ENCODE measurements around the gene LITAFD.

The LITAFD gene

DNA sequence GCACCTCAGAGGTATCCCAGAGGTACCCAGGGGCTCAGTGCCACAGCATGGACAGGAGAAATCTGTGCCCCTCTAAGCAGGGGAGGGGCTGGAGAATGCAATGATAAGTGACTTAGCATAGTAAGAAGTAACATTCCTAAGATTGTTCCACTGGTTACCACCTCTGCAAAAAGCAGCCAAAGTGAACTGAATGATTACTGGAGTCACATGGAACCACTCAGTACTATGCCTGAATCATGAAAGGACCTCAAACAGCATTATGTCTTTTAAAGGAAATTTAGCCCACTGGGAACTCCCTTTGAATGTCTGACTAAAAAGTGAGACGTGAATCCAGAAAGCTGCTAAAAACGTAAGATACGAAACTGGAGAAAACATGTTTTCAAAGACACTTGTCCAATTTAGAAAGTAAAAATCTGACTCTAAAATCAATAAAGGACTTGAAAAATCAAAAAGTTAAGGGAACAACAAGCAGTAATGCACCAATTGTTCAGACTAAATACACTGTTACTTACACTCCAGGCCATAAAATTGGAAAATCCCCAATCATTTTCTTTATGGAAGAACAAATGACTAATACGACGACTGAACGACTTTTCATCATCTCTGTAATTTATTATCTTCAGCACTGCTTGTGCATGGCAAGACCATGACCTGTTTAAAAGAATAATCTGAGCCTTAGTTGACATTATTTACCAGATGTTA, 38.6 kb downstream of the LITAFD start:
- DNase-seq (ENCODE audit: low read depth in 2 of 2) = no peak

DNA sequence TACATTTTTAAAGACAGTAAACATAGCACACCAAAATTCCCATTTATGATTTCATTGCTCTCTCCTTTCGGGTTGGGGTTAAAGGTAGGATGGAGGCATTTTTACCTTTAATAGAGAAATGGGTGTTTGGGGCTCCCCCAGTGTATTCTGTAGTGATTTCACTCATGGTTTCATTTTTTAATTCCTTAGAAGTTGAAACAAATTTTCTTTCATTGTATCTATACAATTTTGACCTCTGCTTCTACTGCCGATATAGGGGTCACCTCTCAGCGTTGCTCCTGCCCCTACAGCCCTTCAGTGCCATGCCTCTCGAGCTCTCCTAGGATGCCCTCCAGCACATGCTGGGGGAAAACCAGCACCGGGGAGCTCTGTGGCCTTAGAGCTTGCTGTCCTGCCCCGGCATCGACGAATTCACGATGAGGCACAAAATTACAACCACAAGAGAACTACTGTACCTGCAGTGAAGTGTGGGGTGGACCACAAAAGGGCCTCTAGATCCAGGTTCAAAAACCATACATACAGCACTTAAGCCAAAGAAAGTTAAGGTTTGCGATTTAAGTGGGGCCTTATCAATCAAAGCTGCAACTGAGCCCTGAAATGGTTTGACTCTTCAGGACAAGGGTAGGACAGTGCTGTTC, 39.3 kb downstream of the LITAFD start:
- DNase-seq (ENCODE audit: low read depth in 2 of 2) = no peak

DNA sequence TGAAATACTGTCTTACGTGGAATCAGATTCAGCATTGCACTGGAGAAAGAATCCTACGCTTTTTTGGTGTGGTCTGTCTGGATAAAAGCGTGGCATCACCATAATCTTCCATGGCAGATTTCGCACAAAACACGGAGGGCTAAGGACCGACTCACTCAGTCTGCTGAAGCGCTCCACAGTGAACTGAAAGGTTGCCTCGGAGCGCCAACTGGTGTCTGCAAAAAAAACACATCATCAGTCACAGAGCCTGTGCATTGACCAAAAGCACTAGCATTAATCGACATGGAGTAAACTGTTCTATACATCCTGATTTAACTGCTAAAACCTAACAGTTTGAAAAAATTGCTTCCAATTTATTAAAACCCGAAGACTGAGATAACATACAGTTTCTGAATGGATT, 41.0 kb downstream of the LITAFD start:
- DNase-seq (ENCODE audit: low read depth in 2 of 2) = no peak

DNA sequence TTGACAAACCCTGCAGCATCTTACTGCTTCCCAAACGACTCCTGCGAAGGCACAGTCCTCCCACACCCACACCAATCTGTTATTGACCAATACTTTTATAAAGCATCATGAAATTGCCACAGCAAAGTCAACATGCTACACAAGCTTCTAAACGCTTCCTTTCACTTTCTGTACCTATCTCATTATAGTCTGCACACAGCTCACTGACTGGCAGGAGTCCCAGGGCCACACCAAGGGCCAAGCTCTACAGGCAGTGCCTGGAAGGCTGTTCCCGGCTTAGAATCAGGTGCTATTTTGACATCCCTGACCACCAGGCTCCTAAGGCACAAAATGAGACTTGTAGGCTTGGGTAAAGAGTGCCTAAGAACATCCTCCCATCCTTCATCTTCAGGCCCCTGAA, 42.1 kb downstream of the LITAFD start:
- no peak for DNase-seq (ENCODE audit: low read depth in 2 of 2)

DNA sequence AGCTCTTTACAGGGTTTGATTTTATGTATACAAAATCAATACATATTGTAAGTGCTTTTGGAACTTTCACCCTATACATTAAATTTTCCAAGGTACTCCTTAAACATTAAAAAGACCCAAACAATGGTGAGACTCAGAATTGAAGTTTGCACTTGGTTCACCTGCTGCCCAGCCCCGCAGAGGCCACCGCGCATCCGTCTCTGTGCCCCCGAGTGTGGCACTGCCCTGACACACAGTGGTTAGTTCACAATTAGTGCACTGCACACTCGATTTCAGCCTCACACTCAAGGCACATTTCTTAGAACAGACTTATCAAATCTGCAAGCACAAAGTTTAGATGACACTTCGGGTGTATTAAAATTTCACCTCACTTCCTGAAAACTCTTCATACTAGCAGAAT, 43.3 kb downstream of the LITAFD start:
- no peak for DNase-seq (ENCODE audit: low read depth in 2 of 2)

DNA sequence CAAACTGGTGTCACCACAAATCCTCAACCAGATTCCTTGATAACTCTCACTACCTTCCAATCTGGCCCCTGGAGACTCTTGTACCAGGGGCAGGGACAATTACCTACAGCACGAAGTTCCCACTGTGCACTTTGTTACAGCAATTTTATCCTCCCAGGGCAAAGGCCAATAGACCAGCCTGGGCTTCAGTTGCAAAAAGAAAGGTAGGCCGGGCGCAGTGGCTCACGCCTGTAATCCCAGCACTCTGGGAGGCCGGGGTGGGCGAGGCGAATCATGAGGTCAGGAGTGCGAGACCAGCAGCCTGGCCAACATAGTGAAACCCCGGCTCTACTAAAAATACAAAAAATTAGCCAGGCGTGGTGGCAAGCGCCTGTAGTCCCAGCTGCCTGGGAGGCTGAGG, 44.7 kb downstream of the LITAFD start:
- no peak for DNase-seq (ENCODE audit: low read depth in 2 of 2)

DNA sequence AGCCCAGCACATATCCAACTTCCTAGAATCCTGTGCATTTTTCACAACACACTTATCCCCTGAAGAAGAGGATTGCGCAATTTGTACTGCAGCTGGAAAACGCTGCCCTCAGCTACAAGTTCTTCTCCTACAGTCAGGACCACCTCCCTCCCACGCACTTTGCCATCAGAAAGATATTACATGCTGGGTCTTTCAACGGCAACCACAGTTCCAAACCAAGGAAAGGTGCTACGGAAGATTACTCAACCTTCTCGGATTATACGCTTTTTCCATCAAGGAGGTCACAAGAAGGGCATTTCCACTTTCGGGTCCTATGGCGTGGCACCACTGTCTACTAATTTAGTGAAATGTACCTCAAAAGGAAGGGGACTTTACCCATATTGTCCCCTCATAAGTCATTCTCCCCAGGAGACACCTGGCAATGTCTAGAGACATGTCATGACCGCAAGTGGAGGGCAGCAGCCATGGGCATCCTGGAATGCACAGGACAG, 46.4 kb downstream of the LITAFD start:
- no peak for DNase-seq (ENCODE audit: low read depth in 2 of 2)

DNA sequence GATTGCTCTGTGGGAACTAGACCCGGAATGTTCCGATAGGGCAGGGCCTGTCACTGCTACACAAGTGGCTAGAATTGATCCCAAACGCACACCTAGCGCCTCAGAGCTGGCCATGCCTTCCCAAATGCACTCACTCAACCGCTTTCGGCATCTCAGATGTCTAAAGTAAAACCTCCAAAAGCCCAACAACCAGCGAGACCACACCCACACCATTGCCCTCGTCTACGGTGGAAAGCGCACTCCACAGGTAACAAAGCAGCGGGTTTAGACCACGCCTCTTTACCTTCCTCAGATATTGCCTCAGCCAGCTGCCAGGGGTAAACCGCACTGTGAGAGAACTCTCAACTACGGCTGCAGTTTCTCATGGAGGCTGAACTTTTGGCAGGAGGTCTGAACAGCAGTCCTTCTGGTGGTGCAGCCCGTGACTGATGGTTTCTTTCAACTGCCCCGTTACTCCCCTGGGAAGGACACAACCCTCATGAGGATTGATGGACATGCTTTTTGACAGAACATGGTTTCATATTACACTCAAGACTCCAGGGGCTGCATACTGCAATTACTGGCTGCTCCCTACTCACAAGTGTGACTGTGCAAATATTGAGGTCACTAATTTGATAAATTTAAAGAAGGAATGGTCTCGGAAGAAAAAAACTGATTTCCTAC, 47.1 kb downstream of the LITAFD start:
- DNase-seq (ENCODE audit: low read depth in 2 of 2) = no peak

DNA sequence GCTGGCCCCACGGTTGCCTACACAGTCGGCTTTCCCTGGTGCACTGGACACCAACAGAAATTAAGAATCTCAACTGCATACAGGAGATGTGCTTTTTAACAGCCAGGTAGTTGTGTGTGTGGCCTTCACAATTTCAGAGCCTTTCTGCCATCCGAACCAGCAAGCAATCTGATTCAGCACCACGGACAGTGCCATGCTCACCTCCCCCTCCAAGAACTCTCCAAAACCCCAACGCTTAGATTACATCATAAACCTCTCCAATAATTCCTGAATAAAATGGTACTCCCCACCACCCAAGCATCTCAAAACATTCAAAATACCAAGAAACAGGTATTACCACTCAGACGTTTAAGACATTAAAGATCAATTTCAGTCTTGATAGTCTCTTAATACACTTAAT, 49.7 kb downstream of the LITAFD start:
- peak in 1 of 2 donors; percentile 31 for DNase-seq (ENCODE audit: low read depth in 2 of 2)

DNA sequence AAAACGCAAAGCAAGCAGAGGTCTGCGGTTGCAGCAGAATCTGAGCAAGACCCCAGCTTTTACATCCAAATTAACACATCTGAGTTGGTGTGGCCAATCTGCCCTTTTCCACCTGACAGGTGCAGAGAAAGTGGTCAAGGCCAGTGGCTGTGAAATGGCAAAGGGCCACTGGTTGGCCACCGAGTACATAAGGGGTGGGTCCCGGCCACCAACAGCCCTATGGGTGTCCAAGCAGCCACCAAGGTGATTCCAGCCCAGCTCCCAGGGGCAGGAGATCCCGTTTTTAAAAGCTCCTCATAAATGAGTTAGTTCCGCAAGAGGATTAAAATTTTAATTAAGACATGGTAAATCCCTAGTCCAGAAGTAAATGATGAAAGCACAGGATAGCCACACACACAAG, 52.5 kb downstream of the LITAFD start:
- DNase-seq (ENCODE audit: low read depth in 2 of 2) = no peak

Data from stimulated activated CD8-positive, alpha-beta memory T cell treated with anti-CD3 and anti-CD28 coated beads, Interleukin-2, amount 100 ng/mL, for 1 hour (primary cell).